Erythroblast (primary cell): ENCODE results near the gene TPX2.

Experiments used
- GATA1 ChIP-seq: IDR thresholded peaks from 2 replicates; pipeline ENCODE4 v1.6.1; 2011; ENCODE audit warnings: low read depth, mild to moderate bottlenecking, control low read depth, low read length, moderate library complexity
- POLR2A ChIP-seq: IDR thresholded peaks from 2 replicates; pipeline ENCODE4 v1.6.1; 2011; ENCODE audit warnings: mild to moderate bottlenecking, low read length

- TF ChIP-seq POLR2A = no peak
- TF ChIP-seq GATA1 = no peak
These were observed 19.4 kb downstream of the TPX2 start for GRCh38 chr20:31758521-31758920.
